OCI-LY1 (cell line): ENCODE data around the gene APOC3.

Source experiments
- EZH2 ChIP-seq: fragments of 200-600 bp; sonication (generic), shearing (Covaris generic); IDR thresholded peaks from 2 replicates; pipeline ENCODE4 v1.8.0; 2017; ENCODE audit warnings: borderline replicate concordance, mixed run types, mild to moderate bottlenecking, antibody characterized with exemption, low read length, moderate library complexity, mixed read lengths
- TF ChIP-seq, protein P1 (sequence below): fragments of 200-600 bp; sonication (generic), shearing (Covaris generic); IDR thresholded peaks from 2 replicates; pipeline ENCODE4 v1.5.1; 2017; ENCODE audit warnings: mild to moderate bottlenecking, antibody characterized with exemption, low read length, moderate library complexity, mixed read lengths

GRCh38 chr11:116881143-116881542, 51.4 kb downstream of the APOC3 start:
- no peak for TF ChIP-seq EZH2
- TF ChIP-seq, protein P1, sequence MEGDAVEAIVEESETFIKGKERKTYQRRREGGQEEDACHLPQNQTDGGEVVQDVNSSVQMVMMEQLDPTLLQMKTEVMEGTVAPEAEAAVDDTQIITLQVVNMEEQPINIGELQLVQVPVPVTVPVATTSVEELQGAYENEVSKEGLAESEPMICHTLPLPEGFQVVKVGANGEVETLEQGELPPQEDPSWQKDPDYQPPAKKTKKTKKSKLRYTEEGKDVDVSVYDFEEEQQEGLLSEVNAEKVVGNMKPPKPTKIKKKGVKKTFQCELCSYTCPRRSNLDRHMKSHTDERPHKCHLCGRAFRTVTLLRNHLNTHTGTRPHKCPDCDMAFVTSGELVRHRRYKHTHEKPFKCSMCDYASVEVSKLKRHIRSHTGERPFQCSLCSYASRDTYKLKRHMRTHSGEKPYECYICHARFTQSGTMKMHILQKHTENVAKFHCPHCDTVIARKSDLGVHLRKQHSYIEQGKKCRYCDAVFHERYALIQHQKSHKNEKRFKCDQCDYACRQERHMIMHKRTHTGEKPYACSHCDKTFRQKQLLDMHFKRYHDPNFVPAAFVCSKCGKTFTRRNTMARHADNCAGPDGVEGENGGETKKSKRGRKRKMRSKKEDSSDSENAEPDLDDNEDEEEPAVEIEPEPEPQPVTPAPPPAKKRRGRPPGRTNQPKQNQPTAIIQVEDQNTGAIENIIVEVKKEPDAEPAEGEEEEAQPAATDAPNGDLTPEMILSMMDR: no peak
